GM10266 (cell line): ENCODE measurements around the gene MT1M.
"Not testable (repeated sequence)": the region's sequence is repeated elsewhere in the genome, so short reads cannot be mapped to it uniquely, and the experiment has no call there.

Experiments used
- DNase-seq: peaks from one replicate; pipeline ENCODE4 v3.0.0; 2012; ENCODE audit errors: extremely low spot score
- CTCF ChIP-seq: IDR thresholded peaks from 2 replicates; pipeline ENCODE4 v1.5.1; 2012; ENCODE audit warnings: mild to moderate bottlenecking, low read depth; ENCODE audit not compliant: control insufficient read depth, insufficient read depth; ENCODE audit errors: missing control alignments

Gene MT1M

GRCh38 chr16:56632156-56632847, at the start of gene MT1M:
MT1M (plus strand) TSS chr16:56632659; CDS start chr16:56632732, 73 bp downstream.
- TF ChIP-seq CTCF = no peak

GRCh38 chr16:56582911-56583310, 49.5 kb upstream of the MT1M start:
- not testable (repeated sequence) for DNase-seq

More at GRCh38 chr16:56632156-56632847, at the start of gene MT1M:
- DNase-seq = no peak

GRCh38 chr16:56583351-56584168, 48.9 kb upstream of the MT1M start:
- no peak for TF ChIP-seq CTCF
- DNase-seq = no peak

- TF ChIP-seq CTCF = no peak
- DNase-seq = no peak
Observed at GRCh38 chr16:56584276-56584675, 48.2 kb upstream of the MT1M start.

- no peak for DNase-seq
- TF ChIP-seq CTCF = no peak
Observed at GRCh38 chr16:56588781-56589140, 43.7 kb upstream of the MT1M start.

GRCh38 chr16:56589141-56590039, 43.1 kb upstream of the MT1M start, which contains the start of gene MT3:
MT3 (plus strand) TSS chr16:56589528; CDS start chr16:56589591, 63 bp downstream.
- TF ChIP-seq CTCF = no peak
- DNase-seq = no peak

GRCh38 chr16:56591377-56592060, 40.9 kb upstream of the MT1M start:
- DNase-seq = no peak
- no peak for TF ChIP-seq CTCF
